Measurements from ENCODE around the gene BCL7B. TPM values are rescaled to one million over a fixed set of nuclear protein-coding genes. Genes with fewer than 3 reads are reported as not detected.

BCL7B gene
- total and polyA plus RNA-seq, 12 donors, result 64.9 to 85.8 (median 73.0) TPM

GRCh38 chr7:73509463-73509862, 48.0 kb downstream of the BCL7B start:
- Histone ChIP-seq H3K27ac (no peak overlapping the region), H3K4me3 (no peak overlapping the region), H3K4me1 (peaks cover 0 to 24% (median 0%) of the 10 kb centered on the region in 9 donors), H3K9me3 (no peaks in the 10 kb centered on the region), H3K27me3 (no peaks in the 10 kb centered on the region), H3K36me3 (peaks cover 8 to 100% (median 57%) of the 10 kb centered on the region in 9 donors)
- intact Hi-C loops (cut with DNase I), result no loop called here
- no peak for ATAC-seq
- TF ChIP-seq, protein P1, sequence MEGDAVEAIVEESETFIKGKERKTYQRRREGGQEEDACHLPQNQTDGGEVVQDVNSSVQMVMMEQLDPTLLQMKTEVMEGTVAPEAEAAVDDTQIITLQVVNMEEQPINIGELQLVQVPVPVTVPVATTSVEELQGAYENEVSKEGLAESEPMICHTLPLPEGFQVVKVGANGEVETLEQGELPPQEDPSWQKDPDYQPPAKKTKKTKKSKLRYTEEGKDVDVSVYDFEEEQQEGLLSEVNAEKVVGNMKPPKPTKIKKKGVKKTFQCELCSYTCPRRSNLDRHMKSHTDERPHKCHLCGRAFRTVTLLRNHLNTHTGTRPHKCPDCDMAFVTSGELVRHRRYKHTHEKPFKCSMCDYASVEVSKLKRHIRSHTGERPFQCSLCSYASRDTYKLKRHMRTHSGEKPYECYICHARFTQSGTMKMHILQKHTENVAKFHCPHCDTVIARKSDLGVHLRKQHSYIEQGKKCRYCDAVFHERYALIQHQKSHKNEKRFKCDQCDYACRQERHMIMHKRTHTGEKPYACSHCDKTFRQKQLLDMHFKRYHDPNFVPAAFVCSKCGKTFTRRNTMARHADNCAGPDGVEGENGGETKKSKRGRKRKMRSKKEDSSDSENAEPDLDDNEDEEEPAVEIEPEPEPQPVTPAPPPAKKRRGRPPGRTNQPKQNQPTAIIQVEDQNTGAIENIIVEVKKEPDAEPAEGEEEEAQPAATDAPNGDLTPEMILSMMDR (IDR thresholded peaks at IDR 0.05), result no peak
- no peak for DNase-seq
- 73 to 83% methylated on average over 5 of the region's 5 CpGs for WGBS, 2 donors

DNA sequence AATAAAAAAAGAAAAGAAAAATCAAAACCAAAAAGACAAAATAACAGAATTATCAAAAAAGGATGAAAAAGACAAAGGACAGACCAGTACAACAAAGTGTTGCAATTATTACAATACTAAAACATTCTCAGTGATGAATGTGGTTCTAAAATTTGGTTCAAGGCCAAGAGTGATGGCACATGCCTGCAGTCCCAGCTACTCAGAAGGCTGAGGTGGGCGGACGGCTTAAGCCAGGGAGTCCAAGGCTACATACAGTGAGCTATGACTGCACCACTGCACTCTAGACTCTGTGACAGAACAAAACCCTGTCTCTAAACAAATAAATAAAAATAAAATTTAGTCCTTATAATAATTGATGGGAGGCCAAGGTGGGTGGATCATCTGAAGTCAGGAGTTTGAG, 49.9 kb downstream of the BCL7B start:
- TF ChIP-seq, protein P1 (IDR thresholded peaks at IDR 0.05), result no peak
- H3K27me3 ChIP-seq, result no peaks in the 10 kb centered on the region
- no peak overlapping the region for H3K4me3 ChIP-seq
- no peak for ATAC-seq
- DNase-seq, result no peak
- peaks cover 0 to 9% (median 0%) of the 10 kb centered on the region in 9 donors for H3K4me1 ChIP-seq
- WGBS, 2 donors, result 90 to 91% methylated on average over 2 of the region's 2 CpGs
- peaks cover 9 to 100% (median 71%) of the 10 kb centered on the region in 9 donors for H3K36me3 ChIP-seq
- no peaks in the 10 kb centered on the region for H3K9me3 ChIP-seq
- H3K27ac ChIP-seq, result no peak overlapping the region
- intact Hi-C loops (cut with DNase I), result no loop called here

GRCh38 chr7:73504920-73505319, 52.6 kb downstream of the BCL7B start:
- H3K4me1 ChIP-seq, result peaks cover 0 to 8% (median 0%) of the 10 kb centered on the region in 9 donors
- no peak for DNase-seq
- ATAC-seq, result no peak
- H3K27ac ChIP-seq, result no peak overlapping the region
- H3K4me3 ChIP-seq, result no peak overlapping the region
- H3K36me3 ChIP-seq, result peaks cover 9 to 100% (median 79%) of the 10 kb centered on the region in 9 donors
- no peaks in the 10 kb centered on the region for H3K27me3 ChIP-seq
- 50 to 68% methylated on average over 1 of the region's 1 CpG for WGBS, 2 donors
- no peaks in the 10 kb centered on the region for H3K9me3 ChIP-seq
- TF ChIP-seq, protein P1 (IDR thresholded peaks at IDR 0.05), result no peak
- intact Hi-C loops (cut with DNase I), result no loop called here

DNA sequence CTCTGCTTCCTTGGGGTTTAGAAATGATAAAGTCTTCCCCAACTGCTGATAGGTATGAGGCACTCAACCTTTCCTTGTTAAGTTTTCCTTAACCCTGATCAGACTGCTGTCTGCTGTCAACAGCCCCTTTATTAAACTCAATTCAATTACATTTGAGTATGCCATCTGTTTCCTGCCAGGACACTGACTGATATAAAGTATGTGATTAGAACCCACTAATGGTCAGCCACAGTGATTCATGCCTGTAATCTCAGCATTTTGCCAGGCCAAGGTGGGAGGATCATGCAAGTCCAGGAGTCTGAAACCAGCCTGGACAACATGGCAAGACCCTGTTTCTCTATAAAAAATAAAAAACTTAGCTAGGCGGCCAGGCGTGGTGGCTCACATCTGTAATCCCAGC, 53.5 kb downstream of the BCL7B start:
- Histone ChIP-seq H3K27ac (no peak overlapping the region), H3K4me1 (peaks cover 0 to 8% (median 0%) of the 10 kb centered on the region in 9 donors), H3K4me3 (no peak overlapping the region), H3K27me3 (no peaks in the 10 kb centered on the region), H3K9me3 (no peaks in the 10 kb centered on the region), H3K36me3 (peaks cover 9 to 100% (median 74%) of the 10 kb centered on the region in 9 donors)
- DNase-seq, result no peak
- TF ChIP-seq, protein P1 (IDR thresholded peaks at IDR 0.05), result no peak
- intact Hi-C loops (cut with DNase I), result no loop called here
- 96 to 98% methylated on average over 2 of the region's 2 CpGs for WGBS, 2 donors
- no peak for ATAC-seq
